CD4-positive, alpha-beta T cell treated with Interleukin-6 at 100 ng/mL for 8 hours (primary cell): Measurements from ENCODE around the gene TRIM47.

Experiments
- DNase-seq: peaks from one replicate; pipeline ENCODE4 v3.0.0-alpha.2; 2020; ENCODE audit warnings: mixed read lengths, low spot score

Gene TRIM47

DNA sequence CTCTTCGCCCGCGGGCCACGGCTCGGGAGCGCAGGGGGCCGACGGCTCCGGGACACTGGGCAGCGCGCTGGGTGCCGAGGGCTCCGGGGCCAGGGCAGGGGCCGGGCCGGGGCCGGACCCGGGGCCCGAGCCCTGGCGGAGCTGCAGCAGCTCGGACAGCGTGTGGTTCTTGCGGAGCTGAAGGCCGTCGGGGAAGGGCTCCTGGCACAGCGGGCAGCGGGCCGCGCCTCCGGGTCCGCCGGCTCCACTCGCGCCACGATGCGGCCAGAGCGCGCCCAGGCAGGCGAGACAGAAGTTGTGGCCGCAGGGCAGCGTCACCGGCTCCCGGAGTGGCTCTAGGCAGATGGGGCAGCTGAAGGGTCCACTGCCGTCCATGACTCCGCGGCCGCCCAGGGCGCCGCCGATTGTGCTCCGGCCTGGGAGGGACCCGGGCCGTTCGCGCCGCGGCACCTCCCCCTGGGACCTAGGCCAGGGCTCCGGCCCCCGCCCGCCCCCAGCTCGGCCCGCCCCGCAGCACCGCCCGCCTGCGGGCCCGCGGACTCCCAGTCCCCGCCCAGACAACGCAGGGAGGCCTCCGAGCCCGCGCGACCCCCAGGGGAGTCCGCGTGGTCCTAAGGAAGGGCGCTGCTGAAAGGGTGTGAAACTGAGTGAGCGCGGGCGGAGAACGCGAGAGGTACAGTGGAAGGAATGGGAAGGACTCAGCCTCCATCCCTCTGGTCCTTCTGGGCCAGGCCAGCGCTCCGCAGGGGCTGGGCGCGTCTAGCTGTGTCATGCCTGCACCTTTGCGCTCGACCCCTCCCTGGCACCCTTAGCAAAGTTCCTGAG, at the start of gene TRIM47:
TRIM47 (minus strand) TSS at position 408 of the 825 bp plus-strand sequence; CDS start at position 375, 33 bp downstream.
- no peak for DNase-seq

DNA sequence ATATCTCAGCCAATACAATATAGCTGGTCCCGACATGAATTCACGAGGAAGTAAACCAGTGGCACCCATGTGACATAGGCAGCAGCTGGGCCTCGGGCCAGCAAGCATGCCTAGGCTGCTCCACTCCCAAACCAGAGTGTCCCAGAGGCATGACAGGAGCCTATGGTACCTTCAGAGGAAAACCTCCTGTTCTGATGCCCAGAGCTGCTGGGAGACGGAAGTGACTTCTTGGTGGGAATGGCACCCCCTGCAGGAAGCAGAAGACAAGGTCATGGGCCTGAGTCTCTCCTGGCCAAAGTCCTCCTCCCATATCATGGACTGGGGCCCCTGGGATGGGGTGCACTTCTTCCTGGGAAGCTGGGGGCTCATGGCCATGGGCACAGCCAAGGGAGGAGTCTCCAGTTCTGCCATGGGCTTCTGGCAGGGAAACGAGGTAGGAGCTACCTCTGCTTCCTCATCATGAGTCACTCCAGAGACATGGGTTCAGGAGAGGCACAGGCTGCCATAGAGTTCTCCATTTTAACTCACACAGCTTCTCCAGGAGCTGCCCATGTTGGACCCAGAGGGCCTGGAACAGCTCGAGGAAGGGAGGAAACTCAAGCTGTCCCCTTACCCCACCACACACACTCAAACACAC, 49.0 kb upstream of the TRIM47 start:
- DNase-seq: no peak

DNA sequence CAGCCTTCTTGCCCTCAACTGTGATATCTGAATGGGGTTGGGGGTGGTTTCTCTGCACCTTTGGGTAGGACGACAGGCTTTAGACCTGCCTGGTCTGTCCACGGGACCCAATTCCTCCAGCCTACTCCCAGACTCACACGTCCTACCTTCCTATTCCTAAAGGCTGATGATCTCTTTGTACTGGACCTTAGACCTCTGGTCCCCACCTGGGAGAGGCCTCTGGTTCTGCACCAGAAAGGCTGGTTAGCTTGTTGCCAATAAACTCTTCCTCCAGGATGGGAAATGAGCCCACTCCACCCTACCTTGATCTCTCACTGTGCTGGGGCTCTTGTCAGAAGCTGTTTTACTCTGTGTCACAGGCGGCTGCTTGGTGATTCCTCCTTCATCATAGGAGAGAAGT, 48.1 kb upstream of the TRIM47 start:
- DNase-seq: no peak

GRCh38 chr17:75925912-75926311, 47.5 kb upstream of the TRIM47 start:
- no peak for DNase-seq

- no peak for DNase-seq
Measured at GRCh38 chr17:75925103-75925502, 46.7 kb upstream of the TRIM47 start.

- DNase-seq: no peak
Measured at GRCh38 chr17:75922963-75923874, 44.8 kb upstream of the TRIM47 start.

DNA sequence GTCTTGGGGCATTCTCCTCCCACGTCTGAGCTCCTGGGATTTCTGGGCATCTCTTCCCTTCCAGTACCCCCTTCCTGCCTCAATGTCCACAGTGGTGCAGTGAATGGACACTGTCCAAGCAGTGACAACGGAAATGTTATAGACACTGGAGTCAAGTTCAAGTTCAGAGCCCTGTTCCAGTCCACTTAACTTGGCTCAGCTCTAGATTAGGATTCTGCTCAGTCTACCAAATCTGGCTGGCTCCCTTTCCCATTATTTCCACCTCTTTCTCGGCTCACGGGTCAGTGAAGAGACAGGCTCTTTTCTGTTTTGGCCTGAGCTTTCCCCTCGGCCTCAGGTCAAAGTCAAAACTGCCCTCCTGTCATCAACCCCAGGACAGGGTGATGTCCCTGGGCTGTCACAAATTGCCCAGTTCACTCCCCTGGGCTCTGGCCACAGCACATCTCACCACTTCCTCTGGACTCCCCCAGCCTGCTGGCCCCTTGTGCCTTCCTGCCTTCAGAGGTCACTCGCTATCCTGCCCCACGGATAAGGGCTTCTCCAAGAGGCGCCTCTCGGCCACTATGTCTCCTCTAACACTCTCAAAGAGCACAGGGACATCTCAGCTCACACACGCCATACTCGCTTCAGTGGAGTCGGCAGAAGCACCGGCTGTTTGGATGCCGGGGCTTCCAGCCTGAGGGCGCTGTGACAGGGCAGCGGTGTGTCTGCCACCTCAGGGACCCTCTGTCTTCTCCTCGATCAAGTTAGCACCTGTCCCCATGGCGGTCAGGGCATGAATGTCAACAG, 44.0 kb upstream of the TRIM47 start:
- DNase-seq: no peak

- no peak for DNase-seq
Measured at GRCh38 chr17:75921596-75921995, 43.2 kb upstream of the TRIM47 start.

- no peak for DNase-seq
Measured at GRCh38 chr17:75920045-75920560, 41.7 kb upstream of the TRIM47 start.

DNA sequence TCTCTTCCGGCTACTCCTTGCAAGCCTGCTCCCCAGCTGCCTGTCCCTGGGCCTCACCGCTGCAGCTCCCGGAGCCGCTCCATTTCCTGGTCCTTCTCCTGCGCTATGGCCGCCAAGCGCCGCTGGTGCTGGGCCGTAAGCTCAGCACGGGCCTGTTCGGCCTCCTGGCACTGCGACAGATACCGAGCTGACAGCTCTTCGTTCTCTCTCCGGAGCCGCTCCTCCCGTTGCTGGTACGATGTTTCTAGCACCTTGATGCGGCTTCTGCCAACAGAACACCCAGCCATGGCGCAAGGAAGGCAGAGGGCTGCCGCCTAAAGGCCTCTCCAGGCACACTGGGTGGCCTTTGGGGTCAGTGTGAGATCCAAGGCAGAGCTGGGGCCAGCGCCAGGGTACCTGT, 41.2 kb upstream of the TRIM47 start:
- no peak for DNase-seq

DNA sequence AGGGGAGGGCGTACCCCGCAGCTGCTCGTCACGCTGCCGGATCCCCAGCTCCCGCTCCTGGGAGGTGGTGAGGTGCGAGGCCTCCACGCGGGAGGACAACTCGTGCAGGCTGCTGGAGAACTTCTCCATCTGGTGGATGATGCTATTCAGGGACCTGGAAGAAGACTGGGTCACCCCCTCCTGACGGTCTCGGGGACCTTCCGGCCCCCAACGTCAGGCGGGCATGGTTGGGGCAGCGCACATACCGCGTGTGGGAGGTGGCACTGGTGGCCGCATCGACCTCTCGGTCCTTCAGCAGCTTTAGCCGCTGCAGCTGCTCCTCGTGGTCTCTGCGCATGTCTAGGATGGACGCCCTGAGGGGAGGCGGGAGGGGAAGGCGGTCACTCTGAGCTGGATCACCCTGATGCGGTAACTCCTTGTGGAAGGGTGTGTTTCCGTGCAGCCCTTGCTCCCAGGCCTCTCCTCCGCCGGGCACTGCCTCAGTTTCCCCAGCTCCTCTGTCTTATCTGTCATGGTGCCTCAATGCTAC, 39.6 kb upstream of the TRIM47 start:
- DNase-seq: no peak

DNA sequence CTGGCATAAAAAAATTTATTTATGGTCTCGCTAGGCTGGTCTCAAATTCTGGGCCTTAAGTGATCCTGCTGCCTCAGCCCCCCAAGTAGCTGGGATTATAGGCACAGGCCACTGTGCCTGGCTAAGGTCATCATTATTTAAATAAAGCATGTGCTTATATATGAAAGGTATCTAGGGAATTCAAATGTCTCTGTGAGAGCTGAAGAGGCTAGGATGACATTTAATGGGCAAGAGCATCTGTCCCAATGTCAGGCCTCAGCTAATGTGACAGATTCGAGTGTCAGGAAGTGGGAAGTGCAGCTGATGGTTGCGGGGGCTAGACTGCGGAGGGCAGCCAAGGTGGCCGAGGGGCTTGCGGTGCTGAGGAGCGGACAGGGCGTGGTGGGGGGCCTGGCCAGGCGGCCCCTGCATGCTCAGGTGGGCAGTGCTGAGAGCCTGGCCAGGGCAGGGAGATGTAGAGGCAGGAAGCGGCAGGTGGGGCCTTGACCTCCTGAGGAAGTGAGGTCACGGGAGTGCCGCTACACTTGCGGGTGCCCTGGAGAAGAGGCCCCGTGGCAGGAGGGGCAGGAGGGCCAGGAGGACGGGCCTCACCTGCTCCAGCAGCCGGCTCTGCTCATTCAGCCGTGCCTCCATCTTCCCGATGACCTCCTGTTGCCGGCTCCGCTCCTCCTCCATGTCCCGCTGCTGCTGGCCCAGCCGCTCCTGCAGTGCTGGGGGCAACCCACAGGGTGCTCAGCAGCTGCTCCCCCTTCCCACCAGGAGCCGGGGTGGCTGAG, 38.9 kb upstream of the TRIM47 start:
- no peak for DNase-seq

DNA sequence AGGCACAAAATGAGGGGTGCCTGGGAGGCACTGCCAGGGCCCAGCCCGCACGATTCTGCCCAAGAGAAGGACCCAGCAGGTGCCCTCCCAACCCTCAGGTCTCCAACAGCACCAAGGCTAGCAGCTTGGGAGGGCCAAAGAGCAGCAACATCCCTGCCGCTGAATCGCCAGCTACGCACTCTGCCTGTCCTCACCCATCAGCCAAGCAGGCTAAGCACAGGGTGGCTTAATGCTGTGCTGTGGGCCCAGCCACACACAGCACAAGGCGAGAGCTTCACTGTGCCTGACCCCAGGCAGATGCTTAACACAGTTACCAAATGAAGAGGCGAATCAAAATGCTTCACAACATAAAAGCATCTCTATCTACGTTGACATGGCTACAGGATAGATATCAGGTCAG, 36.9 kb upstream of the TRIM47 start:
- DNase-seq: no peak

DNA sequence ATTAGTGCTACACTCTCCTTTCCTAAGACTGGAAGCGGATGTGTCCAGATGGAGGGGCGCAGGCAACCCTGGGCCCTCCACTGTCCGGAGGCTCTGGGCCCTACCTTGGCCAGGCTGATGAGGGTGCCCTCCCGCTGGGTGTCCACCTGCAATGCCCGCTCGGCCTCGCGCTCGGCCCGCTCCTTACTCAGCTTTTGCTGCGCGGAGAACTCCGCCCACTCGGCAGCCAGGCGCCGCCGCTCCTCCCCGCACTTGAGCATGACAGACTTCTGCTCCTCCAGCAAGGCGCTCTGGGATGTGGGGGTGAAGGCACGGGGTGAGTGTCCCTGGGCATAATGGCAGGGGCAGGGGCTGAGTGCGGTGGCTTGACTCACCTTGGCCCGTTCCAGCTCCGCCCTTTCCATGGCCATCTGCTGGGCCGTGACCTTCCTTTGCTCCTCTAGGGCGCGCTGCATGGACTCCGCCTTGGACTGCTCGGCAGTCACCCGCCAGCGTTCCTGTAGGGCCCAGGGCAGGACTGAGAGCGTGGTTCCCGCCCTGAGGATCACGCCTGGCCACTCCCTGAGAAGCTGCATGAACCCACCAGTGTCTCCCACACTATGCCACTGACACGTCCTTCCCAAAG, 36.4 kb upstream of the TRIM47 start:
- no peak for DNase-seq

- DNase-seq: no peak
Measured at GRCh38 chr17:75913537-75914210, 35.3 kb upstream of the TRIM47 start.

GRCh38 chr17:75910699-75911098, 32.3 kb upstream of the TRIM47 start:
- DNase-seq: no peak

DNA sequence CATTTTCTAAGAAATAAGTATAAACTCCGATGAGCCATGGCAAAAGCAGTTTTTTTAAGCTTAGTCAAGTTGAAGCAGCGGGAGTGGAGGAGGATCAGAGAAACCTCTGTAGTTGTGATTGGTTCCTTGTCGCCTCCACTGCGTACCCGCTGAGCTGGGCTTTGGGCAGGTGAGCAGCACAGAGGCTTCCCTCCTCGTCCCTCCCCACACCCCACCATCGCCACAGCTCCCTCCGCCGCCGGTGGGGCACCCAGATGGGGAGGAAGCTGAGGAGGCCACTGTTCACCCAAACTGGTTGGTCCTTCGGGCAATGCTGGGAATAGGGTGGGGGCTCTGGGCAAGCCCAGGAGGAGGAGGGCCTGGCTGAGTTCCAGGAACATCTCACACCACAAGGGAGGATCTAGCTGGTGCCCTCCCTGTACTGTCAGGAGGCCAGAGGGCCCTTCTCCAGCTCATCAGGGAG, 31.5 kb upstream of the TRIM47 start:
- no peak for DNase-seq

DNA sequence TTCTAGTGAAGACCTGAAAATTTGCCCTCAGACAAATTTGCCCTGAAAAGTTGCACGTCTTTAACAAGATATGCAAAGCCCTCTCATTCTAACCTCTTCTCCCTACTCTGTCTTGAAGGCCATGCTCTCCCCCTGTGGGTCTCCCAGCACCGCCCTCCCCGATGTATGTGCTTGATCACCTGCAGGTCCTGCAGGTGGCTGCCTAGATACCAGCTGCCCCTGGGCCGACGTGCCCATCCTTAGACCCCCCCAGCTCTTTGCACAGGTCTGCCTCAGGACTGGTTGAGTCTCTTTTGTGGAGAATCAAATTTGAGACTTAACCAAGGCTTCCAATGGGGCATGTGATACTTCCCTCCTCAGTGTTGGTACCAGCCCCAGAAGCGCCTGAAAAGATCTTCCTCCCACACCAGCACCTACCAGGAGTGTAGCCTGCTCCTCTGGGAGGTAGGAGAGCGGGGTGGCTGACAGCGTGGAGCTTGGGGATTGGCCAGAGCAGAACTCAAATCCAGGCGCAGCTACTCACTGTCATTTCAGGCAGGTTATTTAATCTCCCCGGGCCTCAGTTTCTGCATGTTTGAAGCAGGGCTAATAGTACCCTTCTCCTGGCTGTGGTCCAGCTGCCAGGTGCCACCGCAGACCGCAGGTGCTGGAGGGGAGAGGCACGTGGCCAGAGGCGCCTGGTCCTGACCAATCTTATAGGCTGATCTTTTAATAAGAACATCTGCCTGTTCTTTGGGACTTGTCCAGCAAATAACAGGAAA, 30.9 kb upstream of the TRIM47 start:
- no peak for DNase-seq

DNA sequence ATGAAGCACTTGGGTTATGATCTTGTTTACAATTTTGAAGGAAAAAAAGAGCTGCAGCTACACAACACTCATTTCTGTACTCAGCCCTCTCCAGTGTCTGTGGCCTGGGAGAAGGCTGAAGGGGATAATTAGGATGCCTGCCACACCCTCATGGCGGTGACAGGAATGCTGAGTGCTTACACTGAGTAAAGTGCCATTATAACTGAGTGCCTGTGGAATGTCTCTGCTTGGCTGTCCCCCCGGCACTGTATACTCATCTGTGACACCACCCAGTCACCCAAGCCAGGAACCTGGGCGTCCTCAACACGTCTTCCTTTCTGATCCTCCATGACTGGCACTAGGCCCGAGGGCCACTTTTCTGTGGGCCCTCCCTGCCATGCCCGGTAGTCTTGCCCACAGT, 29.8 kb upstream of the TRIM47 start:
- DNase-seq: no peak
